Calu3 (cell line): Measurements from ENCODE around the gene GLMP. TPM values are rescaled to one million over a fixed set of nuclear protein-coding genes. Genes with fewer than 3 reads are reported as not detected.
A peak's percentile ranks its signal among the peaks of the same experiment; 100 is the strongest.

Experiments
- BruUV-seq: library from RNA; stranded (reverse); fragments of 400-500 nt; replicated peaks from 2 replicates; lab custom pipeline; 2021; lab: Mats Ljungman, UMichigan
- CTCF ChIA-PET: fragments of 300-600 bp; sonication (Branson Sonifier 250); formaldehyde crosslinking; loops from one replicate; lab custom pipeline; 2022; ENCODE audit warnings: antibody characterized with exemption; lab: Charles Lee
- DNase-seq: peaks from one replicate; pipeline ENCODE4 v3.0.0; 2022
- H3K27ac Mint-ChIP-seq: one replicate; pipeline ENCODE4 v1.8.0; 2022; ENCODE audit warnings: mixed read lengths; ENCODE audit not compliant: unreplicated experiment
- H3K27me3 Mint-ChIP-seq: one replicate; pipeline ENCODE4 v1.8.0; 2022; ENCODE audit warnings: mixed read lengths; ENCODE audit not compliant: unreplicated experiment
- H3K36me3 Mint-ChIP-seq: one replicate; pipeline ENCODE4 v1.8.0; 2022; ENCODE audit warnings: mild to moderate bottlenecking, moderate library complexity, mixed read lengths; ENCODE audit not compliant: insufficient read depth, unreplicated experiment
- H3K4me1 Mint-ChIP-seq: one replicate; pipeline ENCODE4 v1.8.0; 2022; ENCODE audit warnings: mild to moderate bottlenecking, low read depth, mixed read lengths; ENCODE audit not compliant: unreplicated experiment
- H3K4me3 Mint-ChIP-seq: one replicate; pipeline ENCODE4 v1.8.0; 2022; ENCODE audit warnings: mild to moderate bottlenecking, low read depth, moderate library complexity, mixed read lengths; ENCODE audit not compliant: unreplicated experiment
- H3K9me3 Mint-ChIP-seq: one replicate; pipeline ENCODE4 v1.8.0; 2022; ENCODE audit warnings: low read depth, mixed read lengths; ENCODE audit not compliant: unreplicated experiment
- intact Hi-C: fragments of 100-400 bp; cut with micrococcal nuclease; formaldehyde crosslinking; loops from one replicate; pipeline ENCODE4 v1.10.0; 2022; ENCODE audit not compliant: unreplicated experiment
- total RNA-seq: library from RNA; stranded (reverse); gene quantifications from 2 replicates; pipeline ENCODE4 v1.2.3, GENCODE V29; 2022
- TF ChIP-seq, protein P1 (sequence below): fragments of 200-600 bp; IDR thresholded peaks from one replicate; pipeline ENCODE4 v1.8.0; 2022; ENCODE audit warnings: antibody characterized with exemption; ENCODE audit not compliant: unreplicated experiment

GLMP gene
- total RNA-seq, 1 experiment from 2014 or later: 31.0 TPM

GRCh38 chr1:156283521-156283920, 12.0 kb downstream of the GLMP start:
- no TSS peak for BruUV-seq
- DNase-seq: no peak
- peak overlapping the region; percentile 78 for H3K27ac Mint-ChIP-seq
- intact Hi-C loops: loop anchor here (5.0 kb wide), 2 partner anchors 54 to 219 kb away; partner anchors contain the start of genes CCT3, MEF2D and TSACC
- H3K36me3 Mint-ChIP-seq: peaks cover 40% of the 10 kb centered on the region
- no peaks in the 10 kb centered on the region for H3K27me3 Mint-ChIP-seq
- CTCF ChIA-PET: interaction anchor here (0.7 to 2.2 kb wide), 7 partner anchors 36 to 169 kb away, joined by 3 to 8 read pairs (median 3); partner anchors contain the start of gene LMNA
- H3K4me1 Mint-ChIP-seq: peaks cover 19% of the 10 kb centered on the region
- H3K4me3 Mint-ChIP-seq: peak overlapping the region; percentile 72
- H3K9me3 Mint-ChIP-seq: no peaks in the 10 kb centered on the region
- TF ChIP-seq, protein P1, sequence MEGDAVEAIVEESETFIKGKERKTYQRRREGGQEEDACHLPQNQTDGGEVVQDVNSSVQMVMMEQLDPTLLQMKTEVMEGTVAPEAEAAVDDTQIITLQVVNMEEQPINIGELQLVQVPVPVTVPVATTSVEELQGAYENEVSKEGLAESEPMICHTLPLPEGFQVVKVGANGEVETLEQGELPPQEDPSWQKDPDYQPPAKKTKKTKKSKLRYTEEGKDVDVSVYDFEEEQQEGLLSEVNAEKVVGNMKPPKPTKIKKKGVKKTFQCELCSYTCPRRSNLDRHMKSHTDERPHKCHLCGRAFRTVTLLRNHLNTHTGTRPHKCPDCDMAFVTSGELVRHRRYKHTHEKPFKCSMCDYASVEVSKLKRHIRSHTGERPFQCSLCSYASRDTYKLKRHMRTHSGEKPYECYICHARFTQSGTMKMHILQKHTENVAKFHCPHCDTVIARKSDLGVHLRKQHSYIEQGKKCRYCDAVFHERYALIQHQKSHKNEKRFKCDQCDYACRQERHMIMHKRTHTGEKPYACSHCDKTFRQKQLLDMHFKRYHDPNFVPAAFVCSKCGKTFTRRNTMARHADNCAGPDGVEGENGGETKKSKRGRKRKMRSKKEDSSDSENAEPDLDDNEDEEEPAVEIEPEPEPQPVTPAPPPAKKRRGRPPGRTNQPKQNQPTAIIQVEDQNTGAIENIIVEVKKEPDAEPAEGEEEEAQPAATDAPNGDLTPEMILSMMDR: no peak

DNA sequence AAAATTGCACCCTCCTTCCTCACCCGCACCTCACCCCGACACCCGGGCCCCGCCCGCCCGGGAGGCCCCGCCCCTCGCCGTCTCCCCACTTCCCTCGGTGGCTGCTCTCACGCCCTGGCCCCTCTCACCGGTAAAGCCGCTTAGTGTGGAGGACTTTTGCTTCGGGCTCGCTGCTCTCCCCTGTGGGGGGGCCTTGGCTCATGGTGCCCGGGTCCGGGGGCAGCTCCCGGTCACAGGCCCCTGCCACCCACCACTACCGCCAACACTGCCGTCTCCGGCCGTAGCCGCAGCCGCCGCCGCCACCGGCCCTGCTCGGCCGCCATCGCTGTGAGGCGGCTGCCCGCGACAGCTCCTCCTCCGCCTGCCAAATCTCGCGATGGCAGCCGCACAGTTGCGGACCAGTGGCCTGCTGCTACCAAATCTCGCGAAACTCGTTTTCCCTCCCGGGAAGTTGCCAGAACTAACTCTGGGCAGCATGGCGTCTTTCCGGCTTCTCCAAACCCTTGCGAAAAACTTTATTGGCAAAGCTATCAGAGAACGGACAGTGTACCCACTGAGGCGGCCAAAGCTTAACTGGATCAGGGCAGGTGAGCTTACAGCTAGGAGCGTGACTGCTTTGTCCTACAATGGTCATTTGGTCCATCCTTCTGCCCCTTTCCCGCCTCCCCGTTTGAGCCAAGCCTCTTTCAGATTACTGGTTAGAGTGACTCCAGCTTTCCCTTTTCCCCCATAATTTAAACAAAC, 12.8 kb downstream of the GLMP start, which contains the start of gene SMG5:
SMG5 (minus strand) TSS at position 347 of the 744 bp plus-strand sequence; CDS start at position 202, 145 bp downstream.
- TF ChIP-seq, protein P1: no peak
- BruUV-seq: no TSS peak
- Mint-ChIP-seq H3K4me3 (peak within 1 kb of the TSS; percentile 72), H3K4me1 (peaks cover 19% of the 10 kb centered on the region), H3K27ac (peak within 1 kb of the TSS; percentile 78), H3K27me3 (no peaks in the 10 kb centered on the region), H3K36me3 (peaks cover 46% of the 10 kb centered on the region), H3K9me3 (no peaks in the 10 kb centered on the region)
- intact Hi-C loops: loop anchor here (5.0 kb wide), 2 partner anchors 55 to 220 kb away; partner anchors contain the start of genes CCT3, MEF2D and TSACC
- CTCF ChIA-PET: interaction anchor here (0.7 to 2.2 kb wide), 10 partner anchors 9 to 560 kb away, joined by 3 to 8 read pairs (median 4); partner anchors contain the start of genes CCT3, GLMP, LMNA and TSACC
- peak; percentile 98 for DNase-seq

DNA sequence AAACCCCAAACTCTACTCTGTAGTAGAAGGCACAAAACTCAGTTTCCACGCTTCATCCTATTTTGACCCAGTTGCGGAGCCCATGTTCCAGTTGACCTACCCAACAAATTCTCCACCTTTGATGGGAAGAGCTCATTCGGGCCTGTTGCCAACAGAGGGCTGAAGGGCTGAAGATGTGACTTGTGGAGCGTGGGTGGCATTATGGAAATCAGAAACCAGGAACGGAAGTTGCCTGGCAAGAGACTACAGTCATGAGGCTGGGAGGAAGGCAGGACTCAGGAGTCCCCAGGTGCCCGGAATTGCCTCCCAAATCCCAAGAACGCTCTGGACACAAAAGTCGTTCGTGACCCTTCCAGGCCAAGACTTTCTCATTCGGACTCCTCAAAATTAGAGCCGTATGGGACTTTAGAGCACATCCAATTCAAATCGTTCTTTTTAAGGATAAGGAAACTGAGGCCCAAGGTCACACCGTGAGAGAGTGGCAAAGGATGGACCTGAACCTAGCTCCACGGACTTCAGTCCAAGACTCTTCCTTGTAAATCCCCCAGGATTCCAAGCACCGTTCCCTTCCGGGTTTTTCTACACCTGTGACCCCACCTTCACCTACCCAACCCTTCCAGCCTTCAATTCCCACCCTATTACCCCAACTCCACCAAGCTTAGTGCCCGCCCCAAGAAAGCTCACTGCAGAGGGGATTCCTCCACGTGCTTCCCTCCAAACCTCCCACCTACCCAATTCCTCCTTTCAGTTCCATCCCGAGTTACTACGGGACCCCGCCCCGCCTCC, 13.6 kb downstream of the GLMP start:
- Mint-ChIP-seq H3K27me3 (no peaks in the 10 kb centered on the region), H3K27ac (peak overlapping the region; percentile 78)
- no peak for DNase-seq

More for the DNA sequence above, 13.6 kb downstream of the GLMP start:
- peaks cover 19% of the 10 kb centered on the region for H3K4me1 Mint-ChIP-seq
- no peaks in the 10 kb centered on the region for H3K9me3 Mint-ChIP-seq
- intact Hi-C loops: loop anchor here (5.0 kb wide), 2 partner anchors 55 to 220 kb away; partner anchors contain the start of genes CCT3, MEF2D and TSACC
- H3K36me3 Mint-ChIP-seq: peaks cover 54% of the 10 kb centered on the region
- TSS peak; percentile 43 for BruUV-seq
- CTCF ChIA-PET: interaction anchor here (1.2 to 2.2 kb wide), 6 partner anchors 10 to 136 kb away, joined by 3 to 8 read pairs (median 6); partner anchors contain the start of genes CCT3, GLMP and TSACC
- TF ChIP-seq, protein P1: no peak
- H3K4me3 Mint-ChIP-seq: peak overlapping the region; percentile 72
